IMR-90 (cell line): ENCODE data around the gene AGAP1. TPM values are rescaled to one million over a fixed set of nuclear protein-coding genes. Genes with fewer than 3 reads are reported as not detected.

ENCODE experiments used
- ATAC-seq: fragments of 200-7000 bp; cut with Tn5 transposase; 2 replicates; pipeline ENCODE4 v1.9.1; 2020; ENCODE audit warnings: low read depth, mild to moderate bottlenecking, moderate library complexity
- BruUV-seq: library from RNA; stranded (reverse); fragments of 400-500 nt; replicated peaks from 2 replicates; lab custom pipeline; 2021; lab: Mats Ljungman, UMichigan
- CTCF ChIA-PET: fragments of 300-600 bp; formaldehyde crosslinking; extraction: SDS; loops from one replicate; lab custom pipeline; 2021; ENCODE audit warnings: antibody characterized with exemption; lab: Yijun Ruan, JAX
- POLR2A ChIA-PET: fragments of 300-600 bp; sonication (Branson Sonifier 250); formaldehyde crosslinking; loops from one replicate; lab custom pipeline; 2022; ENCODE audit warnings: antibody characterized with exemption; ENCODE audit not compliant: unreplicated experiment; lab: Charles Lee
- DNase-seq: peaks from one replicate; pipeline ENCODE4 v3.0.0; 2013
- H2AFZ ChIP-seq: replicated peaks from 2 replicates; pipeline ENCODE3; 2013; ENCODE audit warnings: low read length, mild to moderate bottlenecking; ENCODE audit not compliant: poor library complexity
- H2AK5ac ChIP-seq: 2 replicates; pipeline ENCODE4 v1.6.1; 2013; ENCODE audit warnings: low read depth, low read length, inconsistent platforms
- H2AK9ac ChIP-seq: replicated peaks from 2 replicates; pipeline ENCODE3; 2013; ENCODE audit warnings: mild to moderate bottlenecking, low read depth, low read length, moderate library complexity; ENCODE audit not compliant: poor library complexity
- H2BK120ac ChIP-seq: 2 replicates; pipeline ENCODE4 v1.6.1; 2013; ENCODE audit warnings: low read depth, low read length, inconsistent platforms
- H2BK15ac ChIP-seq: 3 replicates; pipeline ENCODE4 v1.6.1; 2013; ENCODE audit warnings: low read depth, low read length, inconsistent platforms
- H2BK20ac ChIP-seq: 2 replicates; pipeline ENCODE4 v1.6.1; 2013; ENCODE audit warnings: low read depth, mild to moderate bottlenecking, inconsistent platforms, low read length, moderate library complexity
- H2BK5ac ChIP-seq: 2 replicates; pipeline ENCODE4 v1.6.1; 2013; ENCODE audit warnings: mild to moderate bottlenecking, low read depth, low read length, inconsistent platforms; ENCODE audit not compliant: poor library complexity, severe bottlenecking
- H3K14ac ChIP-seq: replicated peaks from 2 replicates; pipeline ENCODE4 v1.6.1; 2013; ENCODE audit warnings: low read depth, low read length, inconsistent platforms
- H3K18ac ChIP-seq: 2 replicates; pipeline ENCODE4 v1.6.1; 2013; ENCODE audit warnings: low read depth, low read length, control low read depth
- H3K23ac ChIP-seq: 2 replicates; pipeline ENCODE4 v1.6.1; 2013; ENCODE audit warnings: low read depth, low read length, inconsistent platforms
- H3K27ac ChIP-seq: 2 replicates; pipeline ENCODE4 v1.5.1; 2013; ENCODE audit warnings: mild to moderate bottlenecking, control low read depth, low read length; ENCODE audit not compliant: insufficient read depth
- H3K27me3 ChIP-seq: 2 replicates; pipeline ENCODE4 v1.6.1; 2013; ENCODE audit warnings: low read length; ENCODE audit not compliant: control insufficient read depth, insufficient read depth
- H3K36me3 ChIP-seq: 2 replicates; pipeline ENCODE4 v1.6.1; 2013; ENCODE audit warnings: low read length, mixed read lengths; ENCODE audit not compliant: control insufficient read depth, insufficient read depth
- H3K4ac ChIP-seq: 2 replicates; pipeline ENCODE4 v1.6.1; 2013; ENCODE audit warnings: low read depth, low read length, inconsistent platforms
- H3K4me1 ChIP-seq: 2 replicates; pipeline ENCODE4 v1.6.1; 2013; ENCODE audit warnings: low read length, mixed read lengths; ENCODE audit not compliant: control insufficient read depth, insufficient read depth
- H3K4me2 ChIP-seq: 2 replicates; pipeline ENCODE4 v1.6.1; 2013; ENCODE audit warnings: low read depth, mild to moderate bottlenecking, control low read depth, low read length, moderate library complexity
- H3K4me3 ChIP-seq: 2 replicates; pipeline ENCODE4 v1.5.1; 2013; ENCODE audit warnings: low read depth, mild to moderate bottlenecking, control low read depth, low read length, moderate library complexity; ENCODE audit not compliant: insufficient read depth
- H3K56ac ChIP-seq: 2 replicates; pipeline ENCODE4 v1.6.1; 2013; ENCODE audit warnings: low read length, inconsistent platforms; ENCODE audit not compliant: insufficient read depth; ENCODE audit errors: extremely low read depth
- H3K79me1 ChIP-seq, 2 experiments: 2 replicates each; pipeline ENCODE4 v1.6.1; 2013; ENCODE audit warnings: low read length in 2 of 2, inconsistent platforms in 1 of 2, low read depth in 1 of 2
- H3K9ac ChIP-seq: 2 replicates; pipeline ENCODE4 v1.6.1; 2013; ENCODE audit warnings: low read depth, low read length, control low read depth
- H3K9me1 ChIP-seq: 2 replicates; pipeline ENCODE4 v1.6.1; 2013; ENCODE audit warnings: low read length, inconsistent platforms; ENCODE audit not compliant: insufficient read depth
- H3K9me3 ChIP-seq: 2 replicates; pipeline ENCODE4 v1.6.1; 2013; ENCODE audit warnings: low read length; ENCODE audit not compliant: control insufficient read depth, insufficient read depth
- H4K20me1 ChIP-seq: 2 replicates; pipeline ENCODE4 v1.6.1; 2013; ENCODE audit warnings: low read length, inconsistent platforms; ENCODE audit not compliant: insufficient read depth
- H4K5ac ChIP-seq: 2 replicates; pipeline ENCODE4 v1.6.1; 2013; ENCODE audit warnings: mild to moderate bottlenecking, low read depth, low read length, control low read depth
- H4K8ac ChIP-seq, 2 experiments: 2 replicates each; pipeline ENCODE4 v1.6.1; 2013; ENCODE audit warnings: low read depth in 2 of 2, low read length in 2 of 2, control low read depth in 1 of 2, inconsistent platforms in 1 of 2
- H4K91ac ChIP-seq: 2 replicates; pipeline ENCODE4 v1.6.1; 2013; ENCODE audit warnings: low read depth, low read length, inconsistent platforms; ENCODE audit not compliant: insufficient read depth
- BHLHE40 ChIP-seq: fragments of 150-350 bp; IDR thresholded peaks from 2 replicates; pipeline ENCODE4 v1.6.1; 2016; ENCODE audit warnings: mild to moderate bottlenecking, low read depth, low read length
- CEBPB ChIP-seq: IDR thresholded peaks from 2 replicates; pipeline ENCODE4 v1.6.1; 2012; ENCODE audit warnings: low read depth, low read length, improper control_type of control experiment
- CHD1 ChIP-seq: IDR thresholded peaks from 2 replicates; pipeline ENCODE4 v1.6.1; 2012; ENCODE audit warnings: low read depth, low read length, improper control_type of control experiment
- CTCF ChIP-seq: conservative IDR thresholded peaks from 2 replicates; pipeline ENCODE4 v1.5.1; 2012; ENCODE audit warnings: mild to moderate bottlenecking, low read depth, low read length, improper control_type of control experiment
- ELK1 ChIP-seq: fragments of 150-350 bp; IDR thresholded peaks from 2 replicates; pipeline ENCODE4 v1.6.1; 2016; ENCODE audit warnings: low read depth, mild to moderate bottlenecking, low read length, moderate library complexity, borderline replicate concordance
- MAFK ChIP-seq: IDR thresholded peaks from 2 replicates; pipeline ENCODE4 v1.6.1; 2012; ENCODE audit warnings: low read depth, low read length, improper control_type of control experiment
- MAZ ChIP-seq: IDR thresholded peaks from 2 replicates; pipeline ENCODE4 v1.6.1; 2012; ENCODE audit warnings: low read depth, mild to moderate bottlenecking, low read length, improper control_type of control experiment, moderate library complexity, borderline replicate concordance
- NFE2L2 ChIP-seq: fragments of 150-350 bp; IDR thresholded peaks from 2 replicates; pipeline ENCODE4 v1.6.1; 2016; ENCODE audit warnings: low read depth, mild to moderate bottlenecking, low read length
- POLR2A ChIP-seq: IDR thresholded peaks from 2 replicates; pipeline ENCODE4 v1.6.1; 2012; ENCODE audit warnings: mild to moderate bottlenecking, low read depth, low read length
- RCOR1 ChIP-seq: IDR thresholded peaks from 2 replicates; pipeline ENCODE4 v1.6.1; 2012; ENCODE audit warnings: mild to moderate bottlenecking, low read length, improper control_type of control experiment; ENCODE audit not compliant: insufficient replicate concordance
- RFX5 ChIP-seq: IDR thresholded peaks from 2 replicates; pipeline ENCODE4 v1.8.0; 2012; ENCODE audit warnings: low read depth, mild to moderate bottlenecking, low read length, moderate library complexity
- SMC3 ChIP-seq: fragments of 150-350 bp; IDR thresholded peaks from 2 replicates; pipeline ENCODE4 v1.6.1; 2016; ENCODE audit warnings: low read depth, mild to moderate bottlenecking, antibody characterized with exemption, low read length, moderate library complexity
- USF2 ChIP-seq: fragments of 150-350 bp; IDR thresholded peaks from 2 replicates; pipeline ENCODE4 v1.6.1; 2017; ENCODE audit warnings: mild to moderate bottlenecking, antibody characterized with exemption, low read length, low read depth
- WGBS, 2 experiments: methylation state at CpG; one replicate each; pipeline versions ENCODE4 v1.1.5 to v1.1.7; 2013; ENCODE audit warnings: missing lambda C conversion rate in 2 of 2; ENCODE audit not compliant: insufficient read length in 1 of 2; ENCODE audit errors: extremely low coverage in 2 of 2; 5-methylcytosine and 5-hydroxymethylcytosine counted together
- dilution Hi-C: fragments of 300-500 bp; cut with HindIII; formaldehyde crosslinking; loops from one replicate; pipeline ENCODE4 v1.14.3; 2018; ENCODE audit warnings: low sequenced_read_pairs; ENCODE audit not compliant: unreplicated experiment
- in situ Hi-C: fragments of 300-500 bp; cut with MboI; formaldehyde crosslinking; loops from 3 replicates; pipeline ENCODE4 v1.14.3; 2019; ENCODE audit warnings: low sequenced_read_pairs, inconsistent platforms, mixed read lengths
- intact Hi-C: fragments of 100-400 bp; cut with micrococcal nuclease; formaldehyde crosslinking; loops from 2 replicates; pipeline ENCODE4 v1.10.0; 2022
- polyA plus RNA-seq, 3 experiments: library from polyadenylated mRNA; depleted of rRNA; stranded (reverse); fragments of >200 nt; gene quantifications; 2 replicates each; pipeline ENCODE4 v1.2.3, GENCODE V29; 2012; ENCODE audit warnings: low replicate concordance in 1 of 3
- total RNA-seq: library from RNA; depleted of rRNA; stranded (reverse); fragments of >200 nt; gene quantifications from 2 replicates; pipeline ENCODE4 v1.2.3, GENCODE V29; 2012

Gene AGAP1
- total and polyA plus RNA-seq, 2 of the 4 experiments (the other 2 are of a cell fraction): 15.1 to 16.4 TPM

DNA sequence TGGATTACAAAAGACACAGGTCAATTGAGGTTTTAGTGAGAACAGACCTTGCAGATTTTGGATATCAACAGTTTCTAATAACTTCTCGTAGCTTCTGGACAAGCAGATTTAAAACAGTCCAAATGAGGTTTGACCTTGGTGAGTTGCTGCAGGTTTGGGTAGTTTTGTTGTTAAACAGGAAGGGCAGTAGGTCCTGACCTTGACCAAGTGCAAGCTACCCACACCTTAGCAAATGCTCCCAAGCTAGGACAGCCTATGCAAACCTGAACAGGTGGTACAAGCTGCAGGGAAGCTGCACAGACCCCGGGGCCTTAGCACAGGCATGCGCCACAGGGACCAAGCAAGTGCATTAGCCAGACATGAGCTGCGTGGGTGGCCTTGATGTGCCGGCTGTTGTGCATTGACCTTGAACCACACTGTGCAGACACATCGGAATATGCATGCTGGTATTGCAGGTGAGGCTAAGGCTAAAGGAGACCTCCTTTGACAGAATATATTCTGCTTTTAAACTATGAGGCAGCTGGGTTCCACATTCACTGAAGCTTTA lies 40.2 kb upstream of the AGAP1 start:
- Histone ChIP-seq H2BK15ac (no peak overlapping the region), H3K4ac (no peak overlapping the region), H4K20me1 (no peaks in the 10 kb centered on the region), H2BK5ac (no peak overlapping the region), H3K27me3 (peaks cover 33% of the 10 kb centered on the region), H2AFZ (no peak overlapping the region), H2BK120ac (no peak overlapping the region), H3K18ac (no peak overlapping the region), H3K4me3 (no peak overlapping the region), H3K4me2 (no peak overlapping the region), H3K79me1 (no peaks in the 10 kb centered on the region), H4K8ac (no peak overlapping the region), H2AK5ac (no peak overlapping the region), H3K23ac (no peak overlapping the region), H3K9me3 (no peaks in the 10 kb centered on the region; the same call in 1 of the 2 replicates), H4K91ac (no peak overlapping the region), H3K27ac (no peak overlapping the region), H3K9ac (no peak overlapping the region), H3K9me1 (no peaks in the 10 kb centered on the region), H3K4me1 (no peaks in the 10 kb centered on the region), H4K5ac (no peak overlapping the region), H2BK20ac (no peak overlapping the region), H2AK9ac (no peak overlapping the region), H3K56ac (no peak overlapping the region), H3K14ac (no peak overlapping the region), H3K36me3 (no peaks in the 10 kb centered on the region)
- ATAC-seq: no peak
- TF ChIP-seq RCOR1: no peak
- TF ChIP-seq MAFK: no peak
- no peak for TF ChIP-seq MAZ
- TF ChIP-seq CTCF: no peak
- no peak for TF ChIP-seq ELK1
- TF ChIP-seq BHLHE40: no peak
- TF ChIP-seq NFE2L2: no peak
- no peak for TF ChIP-seq CHD1
- no peak for TF ChIP-seq SMC3
- TF ChIP-seq RFX5: no peak
- no peak for TF ChIP-seq USF2
- TF ChIP-seq POLR2A: no peak
- no peak for TF ChIP-seq CEBPB
- in situ Hi-C loops (no loop called here), dilution Hi-C loops (no loop called here), intact Hi-C loops (no loop called here)
- no TSS peak for BruUV-seq
- no peak for DNase-seq
- POLR2A ChIA-PET: no interaction called here
- CTCF ChIA-PET: no interaction called here
- WGBS, 2 experiments: 100% methylated on average over 1 of the region's 6 CpGs; no CpG with 5 or more reads in 1 of the 2 experiments
